ENCODE measurements around the gene SRPX.

SRPX gene

GRCh38 chrX:38220415-38221390, at the start of gene SRPX:
Gene SRPX, minus strand, starts transcription at chrX:38220871. Its CDS starts 79 bp downstream, at chrX:38220792.
- H3K4me3 ChIP-seq (ENCODE audit: low read depth, low read length) = no peak within 1 kb of the TSS
- TF ChIP-seq POLR2A (IDR thresholded peaks at IDR 0.05; ENCODE audit: extremely low read depth, insufficient read length) = no peak
- no peak for TF ChIP-seq CTCF (IDR thresholded peaks at IDR 0.05; ENCODE audit: low read depth, low read length)
- peak; percentile 3 for DNase-seq (ENCODE audit: low read depth)

GRCh38 chrX:38268011-38268410, 47.3 kb upstream of the SRPX start:
- no peak overlapping the region for H3K4me3 ChIP-seq (ENCODE audit: low read depth, low read length)
- DNase-seq (ENCODE audit: low read depth) = peak; percentile 14
- TF ChIP-seq POLR2A (IDR thresholded peaks at IDR 0.05; ENCODE audit: extremely low read depth, insufficient read length) = no peak
- TF ChIP-seq CTCF (IDR thresholded peaks at IDR 0.05; ENCODE audit: low read depth, low read length) = no peak
- no peak for TF ChIP-seq MAX (IDR thresholded peaks at IDR 0.05; ENCODE audit: low read depth, low read length)
- no peak for TF ChIP-seq MYC (IDR thresholded peaks at IDR 0.05; ENCODE audit: low read depth, low read length)

- no peak for DNase-seq (ENCODE audit: low read depth)
- no peak overlapping the region for H3K4me3 ChIP-seq (ENCODE audit: low read depth, low read length)
- no peak for TF ChIP-seq POLR2A (IDR thresholded peaks at IDR 0.05; ENCODE audit: extremely low read depth, insufficient read length)
- no peak for TF ChIP-seq MYC (IDR thresholded peaks at IDR 0.05; ENCODE audit: low read depth, low read length)
- TF ChIP-seq CTCF (IDR thresholded peaks at IDR 0.05; ENCODE audit: low read depth, low read length) = no peak
- TF ChIP-seq MAX (IDR thresholded peaks at IDR 0.05; ENCODE audit: low read depth, low read length) = no peak
Observed at GRCh38 chrX:38262715-38263620, 42.3 kb upstream of the SRPX start.

- H3K4me3 ChIP-seq (ENCODE audit: low read depth, low read length) = no peak overlapping the region
- TF ChIP-seq MAX (IDR thresholded peaks at IDR 0.05; ENCODE audit: low read depth, low read length) (no peak), MYC (IDR thresholded peaks at IDR 0.05; ENCODE audit: low read depth, low read length) (no peak), POLR2A (IDR thresholded peaks at IDR 0.05; ENCODE audit: extremely low read depth, insufficient read length) (no peak), CTCF (IDR thresholded peaks at IDR 0.05; ENCODE audit: low read depth, low read length) (peak; percentile 50)
- DNase-seq (ENCODE audit: low read depth) = peak; percentile 58
Observed at GRCh38 chrX:38260231-38260630, 39.6 kb upstream of the SRPX start.

GRCh38 chrX:38256019-38256418, 35.3 kb upstream of the SRPX start:
- TF ChIP-seq MYC (IDR thresholded peaks at IDR 0.05; ENCODE audit: low read depth, low read length) (no peak), POLR2A (IDR thresholded peaks at IDR 0.05; ENCODE audit: extremely low read depth, insufficient read length) (no peak), MAX (IDR thresholded peaks at IDR 0.05; ENCODE audit: low read depth, low read length) (no peak), CTCF (IDR thresholded peaks at IDR 0.05; ENCODE audit: low read depth, low read length) (no peak)
- H3K4me3 ChIP-seq (ENCODE audit: low read depth, low read length) = no peak overlapping the region
- DNase-seq (ENCODE audit: low read depth) = no peak

Measured in NB4 (cell line).